BE2C (cell line): Measurements from ENCODE around the gene INVS.

Source experiments
- DNase-seq: peaks from one replicate; pipeline ENCODE4 v3.0.0-alpha.2; 2020
- H3K27me3 ChIP-seq: fragments of 250-450 bp; sonication (Bioruptor Pico); 2 replicates; pipeline ENCODE4 v1.5.1; 2020; ENCODE audit warnings: mild to moderate bottlenecking
- H3K36me3 ChIP-seq: fragments of 250-450 bp; sonication (Bioruptor Pico); 2 replicates; pipeline ENCODE4 v1.5.1; 2020; ENCODE audit warnings: mild to moderate bottlenecking
- H3K4me1 ChIP-seq: fragments of 250-450 bp; sonication (Bioruptor Pico); 2 replicates; pipeline ENCODE4 v1.5.1; 2020
- H3K4me3 ChIP-seq: 2 replicates; pipeline ENCODE4 v1.5.1; 2011; ENCODE audit warnings: low read depth, low read length
- H3K9me3 ChIP-seq: fragments of 250-450 bp; sonication (Bioruptor Pico); 2 replicates; pipeline ENCODE4 v1.5.1; 2020
- TF ChIP-seq, protein P1 (sequence below): IDR thresholded peaks from 2 replicates; pipeline ENCODE4 v1.5.1; 2012; ENCODE audit warnings: mild to moderate bottlenecking, low read depth, low read length

Gene INVS

DNA sequence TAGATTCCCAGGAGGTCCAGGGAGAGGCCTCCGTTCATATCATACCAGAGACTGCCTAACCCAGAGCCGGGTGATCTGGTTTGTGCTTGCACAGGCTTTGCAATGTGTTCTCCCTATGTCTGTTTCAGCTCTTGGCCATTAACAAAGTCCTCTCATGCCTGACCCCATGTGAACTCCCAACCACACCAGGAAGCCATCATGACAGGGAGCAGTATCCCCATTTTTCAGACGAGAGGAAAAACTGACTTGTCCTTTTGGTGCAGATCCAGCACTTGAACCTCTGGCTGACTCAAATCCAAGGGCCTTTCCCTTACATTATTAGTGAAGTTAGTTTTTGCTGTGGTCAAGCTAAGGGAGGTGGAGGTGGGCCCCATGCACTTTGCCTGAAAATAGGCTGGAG, 195.3 kb downstream of the INVS start:
- TF ChIP-seq, protein P1, sequence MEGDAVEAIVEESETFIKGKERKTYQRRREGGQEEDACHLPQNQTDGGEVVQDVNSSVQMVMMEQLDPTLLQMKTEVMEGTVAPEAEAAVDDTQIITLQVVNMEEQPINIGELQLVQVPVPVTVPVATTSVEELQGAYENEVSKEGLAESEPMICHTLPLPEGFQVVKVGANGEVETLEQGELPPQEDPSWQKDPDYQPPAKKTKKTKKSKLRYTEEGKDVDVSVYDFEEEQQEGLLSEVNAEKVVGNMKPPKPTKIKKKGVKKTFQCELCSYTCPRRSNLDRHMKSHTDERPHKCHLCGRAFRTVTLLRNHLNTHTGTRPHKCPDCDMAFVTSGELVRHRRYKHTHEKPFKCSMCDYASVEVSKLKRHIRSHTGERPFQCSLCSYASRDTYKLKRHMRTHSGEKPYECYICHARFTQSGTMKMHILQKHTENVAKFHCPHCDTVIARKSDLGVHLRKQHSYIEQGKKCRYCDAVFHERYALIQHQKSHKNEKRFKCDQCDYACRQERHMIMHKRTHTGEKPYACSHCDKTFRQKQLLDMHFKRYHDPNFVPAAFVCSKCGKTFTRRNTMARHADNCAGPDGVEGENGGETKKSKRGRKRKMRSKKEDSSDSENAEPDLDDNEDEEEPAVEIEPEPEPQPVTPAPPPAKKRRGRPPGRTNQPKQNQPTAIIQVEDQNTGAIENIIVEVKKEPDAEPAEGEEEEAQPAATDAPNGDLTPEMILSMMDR, result no peak
- H3K27me3 ChIP-seq, result no peaks in the 10 kb centered on the region
- peaks cover 84% of the 10 kb centered on the region for H3K36me3 ChIP-seq

DNA sequence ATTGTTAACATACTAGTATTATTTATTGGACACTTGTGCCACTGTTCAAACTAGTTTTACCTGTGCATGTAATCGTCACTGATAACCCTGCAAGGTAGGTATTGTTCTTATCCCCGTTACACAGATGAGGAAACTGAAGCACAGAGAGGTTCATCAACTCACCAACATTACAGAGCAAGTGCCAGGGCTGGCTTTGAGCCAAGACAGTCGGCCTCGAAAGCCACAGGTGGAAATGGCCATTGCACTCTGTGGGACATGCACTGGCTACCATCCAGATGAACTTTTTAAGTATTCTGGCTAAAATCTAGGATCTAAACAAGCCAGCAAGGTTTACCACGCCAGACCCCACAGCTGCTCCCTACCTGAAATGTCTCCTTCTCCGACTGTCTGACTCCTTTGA, 195.8 kb downstream of the INVS start:
- Histone ChIP-seq H3K36me3 (peaks cover 79% of the 10 kb centered on the region), H3K27me3 (no peaks in the 10 kb centered on the region), H3K9me3 (no peaks in the 10 kb centered on the region), H3K4me3 (no peak overlapping the region), H3K4me1 (no peaks in the 10 kb centered on the region)
- no peak for DNase-seq
- TF ChIP-seq, protein P1, result no peak

More for the DNA sequence above, 195.3 kb downstream of the INVS start:
- no peak for DNase-seq
- no peaks in the 10 kb centered on the region for H3K9me3 ChIP-seq
- no peak overlapping the region for H3K4me3 ChIP-seq
- H3K4me1 ChIP-seq, result no peaks in the 10 kb centered on the region

DNA sequence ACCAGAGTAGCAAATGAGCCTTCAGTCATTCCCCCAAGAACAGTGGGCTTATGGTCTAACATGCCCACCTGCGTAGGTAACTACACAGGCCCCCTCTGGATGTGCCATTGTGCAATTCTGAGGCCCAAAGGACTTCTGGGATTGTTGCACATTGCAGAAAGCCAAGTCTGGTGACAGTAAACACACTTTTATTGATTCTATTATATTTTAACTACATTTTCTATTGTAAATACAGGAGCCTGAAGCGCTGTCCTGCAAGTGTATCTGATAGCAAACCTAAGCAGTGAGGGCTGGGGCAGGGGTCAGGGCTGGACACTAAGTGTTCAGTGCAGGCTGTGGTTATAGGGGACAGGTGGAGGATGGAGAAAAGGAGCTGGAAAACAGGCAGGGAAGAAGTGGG, 196.2 kb downstream of the INVS start:
- TF ChIP-seq, protein P1, result no peak

DNA sequence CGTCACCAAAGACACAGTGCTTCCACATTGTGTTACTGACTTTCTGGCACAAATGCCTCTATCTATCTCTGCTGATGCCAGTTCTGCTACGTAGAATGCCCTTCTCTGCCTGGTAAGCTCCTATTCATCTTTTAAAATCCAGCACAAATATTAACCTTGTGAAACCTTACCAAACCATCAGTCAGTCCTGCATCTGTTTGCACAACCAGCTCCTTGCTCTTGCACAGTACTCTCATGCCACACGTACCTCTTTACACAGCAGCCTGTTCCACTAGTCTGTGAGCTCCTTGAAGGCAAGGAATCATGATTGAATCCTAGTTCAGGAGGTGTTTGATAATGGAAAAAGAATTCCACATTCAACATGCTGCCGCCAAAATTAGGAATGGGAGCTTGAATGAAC, 197.4 kb downstream of the INVS start:
- Histone ChIP-seq H3K36me3 (peaks cover 78% of the 10 kb centered on the region), H3K27me3 (no peaks in the 10 kb centered on the region), H3K4me3 (no peak overlapping the region), H3K9me3 (no peaks in the 10 kb centered on the region), H3K4me1 (no peaks in the 10 kb centered on the region)
- no peak for DNase-seq
- TF ChIP-seq, protein P1, result no peak

More for the DNA sequence above, 196.2 kb downstream of the INVS start:
- H3K4me1 ChIP-seq, result no peaks in the 10 kb centered on the region
- no peak for DNase-seq
- no peaks in the 10 kb centered on the region for H3K27me3 ChIP-seq
- no peak overlapping the region for H3K4me3 ChIP-seq
- no peaks in the 10 kb centered on the region for H3K9me3 ChIP-seq
- H3K36me3 ChIP-seq, result peaks cover 78% of the 10 kb centered on the region

DNA sequence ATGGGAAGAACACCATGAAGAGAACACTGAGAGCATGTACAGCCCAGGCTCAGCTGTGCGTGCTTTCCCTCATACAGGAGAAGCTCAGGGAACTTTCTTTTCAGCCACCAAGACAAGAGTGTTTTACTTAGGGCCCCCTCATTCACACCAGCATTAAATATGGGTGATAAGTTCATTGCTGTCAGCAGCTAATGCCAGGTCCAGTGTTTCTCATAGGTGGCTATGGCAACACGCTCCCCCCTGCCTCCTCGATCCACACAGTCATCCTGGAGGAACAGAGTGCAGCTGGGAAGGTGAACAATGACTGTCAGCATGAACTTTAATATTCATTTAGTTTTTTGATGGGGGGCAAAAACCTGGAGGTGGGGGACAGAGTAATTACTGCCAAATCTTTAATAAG, 199.3 kb downstream of the INVS start:
- TF ChIP-seq, protein P1, result no peak
- Histone ChIP-seq H3K4me3 (no peak overlapping the region), H3K36me3 (peaks cover 78% of the 10 kb centered on the region), H3K27me3 (no peaks in the 10 kb centered on the region), H3K9me3 (no peaks in the 10 kb centered on the region), H3K4me1 (no peaks in the 10 kb centered on the region)
- DNase-seq, result no peak

DNA sequence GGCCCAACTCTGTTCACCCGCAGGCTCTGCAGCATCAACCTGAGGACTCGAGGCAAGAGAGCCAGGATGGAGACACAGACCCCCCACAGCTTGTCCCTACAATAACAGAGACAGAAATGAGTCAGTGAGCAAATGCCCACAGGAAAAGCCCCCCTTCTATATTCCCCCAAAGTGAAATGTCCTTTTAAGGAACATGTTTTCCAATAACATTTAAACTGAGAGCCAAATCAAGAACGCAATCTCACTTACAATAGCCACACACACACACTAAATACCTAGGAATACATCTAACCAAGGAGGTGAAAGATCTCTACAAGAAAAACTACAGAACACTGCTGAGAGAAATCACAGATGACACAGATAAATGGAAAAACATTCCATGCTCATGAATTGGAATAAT, 204.7 kb downstream of the INVS start:
- no peak for DNase-seq
- Histone ChIP-seq H3K4me1 (no peaks in the 10 kb centered on the region), H3K4me3 (no peak overlapping the region), H3K27me3 (no peaks in the 10 kb centered on the region), H3K9me3 (no peaks in the 10 kb centered on the region), H3K36me3 (peaks cover 80% of the 10 kb centered on the region)
- TF ChIP-seq, protein P1, result no peak
